Panc1 (cell line): ENCODE data around the gene TBC1D12. TPM values are rescaled to one million over a fixed set of nuclear protein-coding genes. Genes with fewer than 3 reads are reported as not detected.

Experiments used
- ATAC-seq: fragments of 200-7000 bp; cut with Tn5 transposase; 2 replicates; pipeline ENCODE4 v1.9.1; 2020; ENCODE audit warnings: mild to moderate bottlenecking, moderate library complexity
- BruUV-seq: library from RNA; stranded (reverse); fragments of 400-500 nt; replicated peaks from 2 replicates; lab custom pipeline; 2021; lab: Mats Ljungman, UMichigan
- CTCF ChIA-PET: fragments of 300-600 bp; sonication (Branson Sonifier 250); formaldehyde crosslinking; loops from one replicate; lab custom pipeline; 2022; ENCODE audit warnings: antibody characterized with exemption; lab: Charles Lee
- POLR2A ChIA-PET: fragments of 300-600 bp; sonication (Branson Sonifier 250); formaldehyde crosslinking; loops from one replicate; lab custom pipeline; 2022; ENCODE audit warnings: antibody characterized with exemption; lab: Charles Lee
- DNase-seq: peaks from one replicate; pipeline ENCODE4 v3.0.0-alpha.2; 2010; ENCODE audit warnings: low read depth, low spot score
- H3K27ac ChIP-seq: 2 replicates; pipeline ENCODE4 v1.5.1; 2011; ENCODE audit warnings: mild to moderate bottlenecking, low read length, inconsistent platforms
- H3K27me3 ChIP-seq: fragments of 200-500 bp; sonication (Bioruptor generic); 2 replicates; pipeline ENCODE4 v1.6.0; 2014; ENCODE audit warnings: low read length, inconsistent platforms; ENCODE audit not compliant: control insufficient read depth, insufficient read depth
- H3K36me3 ChIP-seq: fragments of 200-500 bp; sonication (Bioruptor generic); 2 replicates; pipeline ENCODE4 v1.5.1; 2014; ENCODE audit warnings: inconsistent platforms, mild to moderate bottlenecking, low read length, moderate library complexity; ENCODE audit not compliant: control insufficient read depth, insufficient read depth
- H3K4me1 ChIP-seq: 2 replicates; pipeline ENCODE4 v1.5.1; 2011; ENCODE audit warnings: inconsistent platforms, mild to moderate bottlenecking, low read length, moderate library complexity; ENCODE audit not compliant: control insufficient read depth, insufficient read depth
- H3K4me3 ChIP-seq, 2 experiments: 2 replicates each; pipeline ENCODE4 v1.5.1; 2011 to 2012; ENCODE audit warnings: low read depth in 2 of 2, low read length in 2 of 2, mild to moderate bottlenecking in 2 of 2, inconsistent platforms in 1 of 2, moderate library complexity in 1 of 2
- H3K9me3 ChIP-seq: fragments of 200-500 bp; sonication (Bioruptor generic); 2 replicates; pipeline ENCODE4 v1.5.1; 2014; ENCODE audit warnings: low read depth, mild to moderate bottlenecking, inconsistent platforms, low read length, moderate library complexity; ENCODE audit not compliant: control insufficient read depth, insufficient read depth
- CTCF ChIP-seq: fragments of 450-650 bp; IDR thresholded peaks from 2 replicates; pipeline ENCODE4 v1.5.1; 2017; ENCODE audit warnings: mild to moderate bottlenecking
- POLR2AphosphoS5 ChIP-seq: IDR thresholded peaks from 2 replicates; pipeline ENCODE4 v1.6.1; 2012; ENCODE audit warnings: mild to moderate bottlenecking, low read depth, low read length, moderate library complexity
- REST ChIP-seq, 2 experiments: IDR thresholded peaks; 2 replicates each; pipeline ENCODE4 v1.6.1; 2011 to 2012; ENCODE audit warnings: low read depth in 2 of 2, control low read depth in 1 of 2, low read length in 1 of 2, mild to moderate bottlenecking in 1 of 2, moderate library complexity in 1 of 2; ENCODE audit not compliant: insufficient read depth in 1 of 2
- SIN3A ChIP-seq: IDR thresholded peaks from 2 replicates; pipeline ENCODE4 v1.6.1; 2012; ENCODE audit warnings: low read depth, mild to moderate bottlenecking, low read length, moderate library complexity, borderline replicate concordance; ENCODE audit not compliant: insufficient read depth
- TCF7L2 ChIP-seq: IDR thresholded peaks from 2 replicates; pipeline ENCODE4 v1.6.1; 2011; ENCODE audit warnings: mild to moderate bottlenecking, low read depth, low read length, inconsistent platforms
- in situ Hi-C: cut with HindIII; loops from 2 replicates; pipeline ENCODE4 v1.10.0; 2016; ENCODE audit warnings: low sequenced_read_pairs, low pct_unique_long_range_greater_than_20kb
- intact Hi-C: fragments of 100-400 bp; cut with micrococcal nuclease; formaldehyde crosslinking; loops from one replicate; pipeline ENCODE4 v1.10.0; 2022; ENCODE audit not compliant: unreplicated experiment
- total RNA-seq: library from RNA; stranded (reverse); gene quantifications from one replicate; pipeline ENCODE4 v1.2.1, GENCODE V29; 2021; ENCODE audit not compliant: unreplicated experiment

The TBC1D12 gene
- total RNA-seq, 1 experiment from 2014 or later, result 23.7 TPM

GRCh38 chr10:94485094-94485493 is 82.8 kb downstream of the TBC1D12 start:
- TF ChIP-seq CTCF (no peak), TCF7L2 (no peak), REST (IDR thresholded peaks at IDR 0.05; ENCODE audit: insufficient read depth in 1 of 2, low read depth in 2 of 2, low read length in 1 of 2) (no peak), SIN3A (no peak), POLR2AphosphoS5 (no peak)
- H3K36me3 ChIP-seq, result no peaks in the 10 kb centered on the region
- intact Hi-C loops, result no loop called here
- in situ Hi-C loops, result no loop called here
- DNase-seq (no peak), ATAC-seq (no peak)
- 0 out of 2 replicates have a peak, but pooled peaks cover 3% of the 10 kb centered on the region for H3K4me1 ChIP-seq
- H3K9me3 ChIP-seq, result peaks cover 4% of the 10 kb centered on the region; the same call in 1 of the 2 replicates
- H3K27ac ChIP-seq, result no peak overlapping the region
- BruUV-seq, result no TSS peak
- ChIA-PET POLR2A (no interaction called here), CTCF (no interaction called here)
- no peaks in the 10 kb centered on the region for H3K27me3 ChIP-seq
- H3K4me3 ChIP-seq, result no peak overlapping the region

- DNase-seq (no peak), ATAC-seq (0 out of 2 replicates have a peak, but pooled peaks have one; percentile 51)
- intact Hi-C loops, result no loop called here
- no peaks in the 10 kb centered on the region for H3K36me3 ChIP-seq
- in situ Hi-C loops, result no loop called here
- H3K4me1 ChIP-seq, result peaks cover 3% of the 10 kb centered on the region; the same call in 1 of the 2 replicates
- BruUV-seq, result no TSS peak
- no peak overlapping the region for H3K4me3 ChIP-seq
- H3K27ac ChIP-seq, result no peak overlapping the region
- ChIA-PET CTCF (no interaction called here), POLR2A (interaction anchor here (0.7 kb wide), 1 partner anchor 866 kb away, joined by 3 read pairs; no protein-coding TSS in a partner anchor)
- peaks cover 4% of the 10 kb centered on the region; the same call in 1 of the 2 replicates for H3K9me3 ChIP-seq
- no peak for TF ChIP-seq SIN3A
- no peak for TF ChIP-seq CTCF
- no peak for TF ChIP-seq TCF7L2
- no peak for TF ChIP-seq REST (IDR thresholded peaks at IDR 0.05; ENCODE audit: insufficient read depth in 1 of 2, low read depth in 2 of 2, low read length in 1 of 2)
- no peak for TF ChIP-seq POLR2AphosphoS5
- no peaks in the 10 kb centered on the region for H3K27me3 ChIP-seq
Observed at GRCh38 chr10:94487575-94487974, 85.2 kb downstream of the TBC1D12 start.
